ENCODE measurements around the gene NAALADL2.

DNA sequence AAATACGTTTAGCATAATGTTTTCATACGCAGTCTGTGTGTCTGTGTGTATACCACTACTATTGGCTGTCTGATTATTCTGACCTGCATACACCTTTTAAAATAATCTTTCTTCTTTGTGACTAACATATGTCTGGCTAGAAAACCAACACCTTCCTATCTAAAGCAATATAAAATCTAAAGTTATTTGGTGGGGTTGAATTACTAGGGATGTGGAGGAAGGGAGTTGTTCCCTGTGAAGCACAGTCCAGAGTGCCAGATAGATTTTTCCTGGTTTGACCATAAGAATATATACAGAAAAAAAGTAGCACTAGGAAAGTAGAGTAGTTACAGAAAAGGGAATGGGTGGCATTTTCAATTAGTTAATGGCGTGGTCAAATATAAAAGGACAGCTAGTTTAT is 918.8 kb downstream of the NAALADL2 start:
- TF ChIP-seq POLR2A (IDR thresholded peaks at IDR 0.05) (no peak), CTCF (IDR thresholded peaks at IDR 0.05) (no peak)
